ENCODE data around the gene EXOC2. TPM values are rescaled to one million over a fixed set of nuclear protein-coding genes. Genes with fewer than 3 reads are reported as not detected.

EXOC2 gene
- total and polyA plus RNA-seq, 10 of the 15 experiments (the other 5 are each of a cell fraction or from before 2014, with no cell fraction given) = 8.7 to 32.8 (median 20.7) TPM

DNA sequence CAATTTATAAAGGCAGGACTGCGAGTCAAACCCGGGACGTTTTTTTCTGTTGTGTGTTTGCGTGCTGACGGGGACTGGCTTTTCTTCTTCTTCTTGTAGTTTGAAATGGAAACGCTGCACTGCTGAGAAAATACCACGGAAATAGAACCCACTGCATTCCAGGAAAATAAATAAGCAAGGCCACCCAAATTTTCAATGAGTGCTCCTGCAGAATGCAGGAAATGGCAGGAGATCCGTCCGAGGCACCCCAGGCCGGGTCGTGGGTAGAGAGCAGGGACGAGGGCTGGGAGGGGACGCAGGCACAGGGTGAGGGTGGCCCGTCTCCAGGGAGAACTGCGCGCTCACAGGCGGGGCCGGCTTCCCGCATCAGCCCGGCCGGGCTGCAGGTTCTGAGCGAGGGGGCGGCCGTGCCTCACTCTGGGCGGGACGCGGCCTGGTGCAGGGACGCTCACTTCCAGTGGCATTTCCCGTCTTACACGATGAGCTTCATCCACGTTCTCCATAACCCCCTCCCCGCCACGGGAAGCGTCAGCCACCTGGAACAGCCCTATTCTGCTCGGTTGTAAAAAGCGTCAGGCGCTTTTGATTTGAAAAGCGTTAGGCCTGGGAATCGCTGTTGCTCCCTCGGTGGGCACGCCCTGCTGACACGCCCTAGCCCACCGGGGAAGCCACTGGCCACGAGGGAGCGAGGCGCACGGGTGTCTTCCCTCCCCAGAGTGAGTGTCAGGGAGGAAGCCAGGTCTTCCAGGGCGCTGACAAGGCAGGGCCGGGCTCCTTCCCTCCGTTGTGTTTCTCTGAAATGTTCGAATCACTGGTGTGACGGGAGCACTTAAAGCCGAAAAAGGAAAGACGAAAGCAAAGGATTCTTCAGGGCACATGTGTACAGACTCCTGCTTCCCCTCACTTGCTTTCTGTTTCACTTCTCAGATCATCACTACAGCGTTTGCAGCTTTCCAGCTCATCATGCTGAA lies 17.9 kb upstream of the EXOC2 start (continued):
- TF ChIP-seq, protein P1, sequence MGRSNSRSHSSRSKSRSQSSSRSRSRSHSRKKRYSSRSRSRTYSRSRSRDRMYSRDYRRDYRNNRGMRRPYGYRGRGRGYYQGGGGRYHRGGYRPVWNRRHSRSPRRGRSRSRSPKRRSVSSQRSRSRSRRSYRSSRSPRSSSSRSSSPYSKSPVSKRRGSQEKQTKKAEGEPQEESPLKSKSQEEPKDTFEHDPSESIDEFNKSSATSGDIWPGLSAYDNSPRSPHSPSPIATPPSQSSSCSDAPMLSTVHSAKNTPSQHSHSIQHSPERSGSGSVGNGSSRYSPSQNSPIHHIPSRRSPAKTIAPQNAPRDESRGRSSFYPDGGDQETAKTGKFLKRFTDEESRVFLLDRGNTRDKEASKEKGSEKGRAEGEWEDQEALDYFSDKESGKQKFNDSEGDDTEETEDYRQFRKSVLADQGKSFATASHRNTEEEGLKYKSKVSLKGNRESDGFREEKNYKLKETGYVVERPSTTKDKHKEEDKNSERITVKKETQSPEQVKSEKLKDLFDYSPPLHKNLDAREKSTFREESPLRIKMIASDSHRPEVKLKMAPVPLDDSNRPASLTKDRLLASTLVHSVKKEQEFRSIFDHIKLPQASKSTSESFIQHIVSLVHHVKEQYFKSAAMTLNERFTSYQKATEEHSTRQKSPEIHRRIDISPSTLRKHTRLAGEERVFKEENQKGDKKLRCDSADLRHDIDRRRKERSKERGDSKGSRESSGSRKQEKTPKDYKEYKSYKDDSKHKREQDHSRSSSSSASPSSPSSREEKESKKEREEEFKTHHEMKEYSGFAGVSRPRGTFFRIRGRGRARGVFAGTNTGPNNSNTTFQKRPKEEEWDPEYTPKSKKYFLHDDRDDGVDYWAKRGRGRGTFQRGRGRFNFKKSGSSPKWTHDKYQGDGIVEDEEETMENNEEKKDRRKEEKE (IDR thresholded peaks at IDR 0.05) = no peak
- TF ChIP-seq, protein P2, sequence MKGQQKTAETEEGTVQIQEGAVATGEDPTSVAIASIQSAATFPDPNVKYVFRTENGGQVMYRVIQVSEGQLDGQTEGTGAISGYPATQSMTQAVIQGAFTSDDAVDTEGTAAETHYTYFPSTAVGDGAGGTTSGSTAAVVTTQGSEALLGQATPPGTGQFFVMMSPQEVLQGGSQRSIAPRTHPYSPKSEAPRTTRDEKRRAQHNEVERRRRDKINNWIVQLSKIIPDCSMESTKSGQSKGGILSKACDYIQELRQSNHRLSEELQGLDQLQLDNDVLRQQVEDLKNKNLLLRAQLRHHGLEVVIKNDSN (IDR thresholded peaks at IDR 0.05; ENCODE audit: borderline replicate concordance, extremely low read length, insufficient read depth, low read depth, low read length) = no peak
- TF ChIP-seq POU2F2 (IDR thresholded peaks at IDR 0.05; ENCODE audit: borderline replicate concordance, low read depth, low read length) = 0 out of 3 replicates have a peak, but pooled peaks have one; percentile 25
- TF ChIP-seq JUND (IDR thresholded peaks at IDR 0.05; ENCODE audit: low read depth, low read length) = no peak
- TF ChIP-seq SUPT20H (IDR thresholded peaks at IDR 0.05; ENCODE audit: borderline replicate concordance, control insufficient read depth, low read depth, low read length) = no peak
- TF ChIP-seq BCL11A (IDR thresholded peaks at IDR 0.05; ENCODE audit: low read depth, low read length) = no peak
- TF ChIP-seq, protein P3, sequence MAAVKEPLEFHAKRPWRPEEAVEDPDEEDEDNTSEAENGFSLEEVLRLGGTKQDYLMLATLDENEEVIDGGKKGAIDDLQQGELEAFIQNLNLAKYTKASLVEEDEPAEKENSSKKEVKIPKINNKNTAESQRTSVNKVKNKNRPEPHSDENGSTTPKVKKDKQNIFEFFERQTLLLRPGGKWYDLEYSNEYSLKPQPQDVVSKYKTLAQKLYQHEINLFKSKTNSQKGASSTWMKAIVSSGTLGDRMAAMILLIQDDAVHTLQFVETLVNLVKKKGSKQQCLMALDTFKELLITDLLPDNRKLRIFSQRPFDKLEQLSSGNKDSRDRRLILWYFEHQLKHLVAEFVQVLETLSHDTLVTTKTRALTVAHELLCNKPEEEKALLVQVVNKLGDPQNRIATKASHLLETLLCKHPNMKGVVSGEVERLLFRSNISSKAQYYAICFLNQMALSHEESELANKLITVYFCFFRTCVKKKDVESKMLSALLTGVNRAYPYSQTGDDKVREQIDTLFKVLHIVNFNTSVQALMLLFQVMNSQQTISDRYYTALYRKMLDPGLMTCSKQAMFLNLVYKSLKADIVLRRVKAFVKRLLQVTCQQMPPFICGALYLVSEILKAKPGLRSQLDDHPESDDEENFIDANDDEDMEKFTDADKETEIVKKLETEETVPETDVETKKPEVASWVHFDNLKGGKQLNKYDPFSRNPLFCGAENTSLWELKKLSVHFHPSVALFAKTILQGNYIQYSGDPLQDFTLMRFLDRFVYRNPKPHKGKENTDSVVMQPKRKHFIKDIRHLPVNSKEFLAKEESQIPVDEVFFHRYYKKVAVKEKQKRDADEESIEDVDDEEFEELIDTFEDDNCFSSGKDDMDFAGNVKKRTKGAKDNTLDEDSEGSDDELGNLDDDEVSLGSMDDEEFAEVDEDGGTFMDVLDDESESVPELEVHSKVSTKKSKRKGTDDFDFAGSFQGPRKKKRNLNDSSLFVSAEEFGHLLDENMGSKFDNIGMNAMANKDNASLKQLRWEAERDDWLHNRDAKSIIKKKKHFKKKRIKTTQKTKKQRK (IDR thresholded peaks at IDR 0.05; ENCODE audit: low read depth, low read length) = no peak
- TF ChIP-seq MEF2B (IDR thresholded peaks at IDR 0.05; ENCODE audit: partially characterized antibody, poor library complexity, severe bottlenecking) = peak; percentile 52
- TF ChIP-seq YY1 (IDR thresholded peaks at IDR 0.05; ENCODE audit: low read depth, low read length) = no peak
- no peak for TF ChIP-seq ZNF207 (IDR thresholded peaks at IDR 0.05; ENCODE audit: borderline replicate concordance)
- TF ChIP-seq, protein P4, sequence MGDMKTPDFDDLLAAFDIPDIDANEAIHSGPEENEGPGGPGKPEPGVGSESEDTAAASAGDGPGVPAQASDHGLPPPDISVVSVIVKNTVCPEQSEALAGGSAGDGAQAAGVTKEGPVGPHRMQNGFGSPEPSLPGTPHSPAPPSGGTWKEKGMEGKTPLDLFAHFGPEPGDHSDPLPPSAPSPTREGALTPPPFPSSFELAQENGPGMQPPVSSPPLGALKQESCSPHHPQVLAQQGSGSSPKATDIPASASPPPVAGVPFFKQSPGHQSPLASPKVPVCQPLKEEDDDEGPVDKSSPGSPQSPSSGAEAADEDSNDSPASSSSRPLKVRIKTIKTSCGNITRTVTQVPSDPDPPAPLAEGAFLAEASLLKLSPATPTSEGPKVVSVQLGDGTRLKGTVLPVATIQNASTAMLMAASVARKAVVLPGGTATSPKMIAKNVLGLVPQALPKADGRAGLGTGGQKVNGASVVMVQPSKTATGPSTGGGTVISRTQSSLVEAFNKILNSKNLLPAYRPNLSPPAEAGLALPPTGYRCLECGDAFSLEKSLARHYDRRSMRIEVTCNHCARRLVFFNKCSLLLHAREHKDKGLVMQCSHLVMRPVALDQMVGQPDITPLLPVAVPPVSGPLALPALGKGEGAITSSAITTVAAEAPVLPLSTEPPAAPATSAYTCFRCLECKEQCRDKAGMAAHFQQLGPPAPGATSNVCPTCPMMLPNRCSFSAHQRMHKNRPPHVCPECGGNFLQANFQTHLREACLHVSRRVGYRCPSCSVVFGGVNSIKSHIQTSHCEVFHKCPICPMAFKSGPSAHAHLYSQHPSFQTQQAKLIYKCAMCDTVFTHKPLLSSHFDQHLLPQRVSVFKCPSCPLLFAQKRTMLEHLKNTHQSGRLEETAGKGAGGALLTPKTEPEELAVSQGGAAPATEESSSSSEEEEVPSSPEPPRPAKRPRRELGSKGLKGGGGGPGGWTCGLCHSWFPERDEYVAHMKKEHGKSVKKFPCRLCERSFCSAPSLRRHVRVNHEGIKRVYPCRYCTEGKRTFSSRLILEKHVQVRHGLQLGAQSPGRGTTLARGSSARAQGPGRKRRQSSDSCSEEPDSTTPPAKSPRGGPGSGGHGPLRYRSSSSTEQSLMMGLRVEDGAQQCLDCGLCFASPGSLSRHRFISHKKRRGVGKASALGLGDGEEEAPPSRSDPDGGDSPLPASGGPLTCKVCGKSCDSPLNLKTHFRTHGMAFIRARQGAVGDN (IDR thresholded peaks at IDR 0.05) = 0 out of 2 replicates have a peak, but pooled peaks have one; percentile 19
- no peak for TF ChIP-seq NFIC (IDR thresholded peaks at IDR 0.05; ENCODE audit: low read depth, low read length)
- TF ChIP-seq RAD51 (IDR thresholded peaks at IDR 0.05) = peak; percentile 34; the same call in 1 of the 2 replicates
- TF ChIP-seq RB1 (IDR thresholded peaks at IDR 0.05; ENCODE audit: borderline replicate concordance) = no peak; the same call in 1 of the 2 replicates
- TF ChIP-seq BACH1 (IDR thresholded peaks at IDR 0.05; ENCODE audit: borderline replicate concordance) = peak; percentile 41; the same call in 1 of the 2 replicates
- TF ChIP-seq MYC (IDR thresholded peaks at IDR 0.05; ENCODE audit: insufficient read depth, insufficient read length, insufficient replicate concordance, low read length, severe bottlenecking) = peak; percentile 87
